SK-N-SH (cell line): ENCODE data around the gene TP63.

Experiments used
- CTCF ChIP-seq: fragments of 200-600 bp; sonication (generic); IDR thresholded peaks from 2 replicates; pipeline ENCODE4 v1.6.1; 2017; ENCODE audit warnings: antibody characterized with exemption, mild to moderate bottlenecking, moderate library complexity
- EZH2phosphoT487 ChIP-seq: fragments of 200-600 bp; sonication (generic); IDR thresholded peaks from 2 replicates; pipeline ENCODE4 v1.6.1; 2017; ENCODE audit warnings: low read depth, mixed run types, mild to moderate bottlenecking, antibody characterized with exemption, moderate library complexity, borderline replicate concordance
- IRF3 ChIP-seq: fragments of 150-350 bp; IDR thresholded peaks from 2 replicates; pipeline ENCODE4 v1.6.1; 2016; ENCODE audit warnings: mild to moderate bottlenecking, low read depth, low read length
- POLR2AphosphoS5 ChIP-seq: IDR thresholded peaks from 2 replicates; pipeline ENCODE4 v1.6.1; 2012; ENCODE audit warnings: low read depth, low read length
- RCOR1 ChIP-seq: fragments of 150-350 bp; IDR thresholded peaks from 2 replicates; pipeline ENCODE4 v1.6.1; 2017; ENCODE audit warnings: antibody characterized with exemption, low read length
- SMC3 ChIP-seq: IDR thresholded peaks from 2 replicates; pipeline ENCODE4 v1.6.1; 2012; ENCODE audit warnings: low read depth, low read length, improper control_type of control experiment
- TAF1 ChIP-seq: IDR thresholded peaks from 2 replicates; pipeline ENCODE4 v1.6.1; 2012; ENCODE audit warnings: low read depth, mild to moderate bottlenecking, low read length, moderate library complexity, borderline replicate concordance
- USF1 ChIP-seq: IDR thresholded peaks from 2 replicates; pipeline ENCODE4 v1.4.0; 2012; ENCODE audit warnings: low read depth, borderline replicate concordance
- USF2 ChIP-seq: fragments of 150-350 bp; IDR thresholded peaks from 2 replicates; pipeline ENCODE4 v1.6.1; 2017; ENCODE audit warnings: antibody characterized with exemption, low read length, low read depth, borderline replicate concordance
- ZBTB33 ChIP-seq: IDR thresholded peaks from 2 replicates; pipeline ENCODE4 v1.4.0; 2012; ENCODE audit warnings: low read depth, borderline replicate concordance

- no peak for TF ChIP-seq IRF3
- no peak for TF ChIP-seq USF1
- no peak for TF ChIP-seq EZH2phosphoT487
- no peak for TF ChIP-seq CTCF
- no peak for TF ChIP-seq SMC3
- no peak for TF ChIP-seq TAF1
- no peak for TF ChIP-seq POLR2AphosphoS5
- TF ChIP-seq ZBTB33 = no peak
- TF ChIP-seq USF2 = no peak
- TF ChIP-seq RCOR1 = no peak
Observed at GRCh38 chr3:189586941-189587663, 44.1 kb upstream of the TP63 start.
